ENCODE results near the gene CLMN.

Gene CLMN

GRCh38 chr14:95258754-95259593 is 60.7 kb downstream of the CLMN start:
- DNase-seq: no peak

GRCh38 chr14:95258156-95258555 is 61.6 kb downstream of the CLMN start:
- no peak for DNase-seq

GRCh38 chr14:95257521-95257920 is 62.2 kb downstream of the CLMN start:
- DNase-seq: no peak

DNA sequence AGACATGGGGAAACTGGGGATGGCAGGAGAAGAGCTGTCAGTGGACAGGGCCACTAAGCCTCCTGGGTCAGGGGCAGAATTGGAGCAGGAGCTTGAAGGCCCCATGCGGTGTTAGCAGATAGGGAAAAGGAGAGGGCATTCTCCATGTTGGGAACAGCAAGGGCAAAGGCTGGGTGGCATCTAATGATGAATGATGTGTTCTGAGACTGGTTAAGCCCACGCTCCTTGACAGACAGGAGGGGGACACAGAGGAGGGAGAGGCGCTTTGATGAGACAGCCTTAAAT is 63.0 kb downstream of the CLMN start:
- no peak for DNase-seq

GRCh38 chr14:95256002-95256775 is 63.5 kb downstream of the CLMN start:
- DNase-seq: no peak

DNA sequence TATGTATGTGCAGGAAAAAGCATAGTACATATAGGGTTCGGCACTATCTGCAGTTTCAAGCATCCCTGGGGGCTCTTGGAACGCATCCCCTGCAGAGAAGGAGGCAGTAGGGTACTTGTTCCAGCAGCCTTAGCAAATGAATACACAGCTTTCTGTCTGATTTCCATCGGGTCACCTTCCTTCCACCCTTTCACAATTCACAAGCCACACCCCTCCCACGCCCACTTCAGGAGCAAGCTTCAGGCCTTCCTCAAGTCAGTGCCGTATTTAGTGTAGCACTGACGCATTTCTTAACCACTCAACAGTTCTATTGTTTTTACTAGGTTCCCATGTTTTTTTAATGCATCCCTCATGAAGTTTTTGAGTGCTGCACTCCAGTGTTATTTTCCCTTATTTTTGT is 64.2 kb downstream of the CLMN start:
- no peak for DNase-seq

GRCh38 chr14:95255013-95255412 is 64.7 kb downstream of the CLMN start:
- no peak for DNase-seq

- no peak for DNase-seq
Observed at GRCh38 chr14:95254288-95254687, 65.4 kb downstream of the CLMN start.

- DNase-seq: no peak
Observed at GRCh38 chr14:95253039-95253630, 66.6 kb downstream of the CLMN start.

GRCh38 chr14:95252219-95252618 is 67.5 kb downstream of the CLMN start:
- DNase-seq: no peak

GRCh38 chr14:95250936-95251335 is 68.8 kb downstream of the CLMN start:
- no peak for DNase-seq

- DNase-seq: no peak
Observed at GRCh38 chr14:95250140-95250769, 69.5 kb downstream of the CLMN start.

- DNase-seq: no peak
Observed at GRCh38 chr14:95248432-95248831, 71.3 kb downstream of the CLMN start.

DNA sequence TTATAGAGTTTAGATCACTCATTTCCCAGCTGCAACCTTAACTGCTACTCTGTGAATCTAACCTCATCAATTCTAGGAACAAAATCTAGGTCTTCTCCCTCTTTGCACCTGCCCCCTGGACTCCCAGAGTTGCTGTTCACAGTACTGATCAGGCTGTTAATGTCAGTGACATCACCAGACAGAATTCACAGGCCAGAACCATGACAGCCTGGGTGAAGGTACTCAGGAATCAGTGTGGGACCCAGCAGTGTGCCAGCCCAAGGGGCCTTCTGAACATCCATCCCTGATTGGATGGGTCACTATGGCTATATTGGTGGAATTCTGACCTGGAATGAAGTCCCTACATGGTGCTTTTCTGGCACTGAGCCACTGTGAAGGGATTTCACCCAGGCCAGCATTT is 72.8 kb downstream of the CLMN start:
- DNase-seq: no peak

GRCh38 chr14:95245334-95245733 is 74.4 kb downstream of the CLMN start:
- no peak for DNase-seq

- no peak for DNase-seq
Observed at GRCh38 chr14:95244587-95244986, 75.1 kb downstream of the CLMN start.

GRCh38 chr14:95242870-95243269 is 76.8 kb downstream of the CLMN start:
- DNase-seq: no peak

DNA sequence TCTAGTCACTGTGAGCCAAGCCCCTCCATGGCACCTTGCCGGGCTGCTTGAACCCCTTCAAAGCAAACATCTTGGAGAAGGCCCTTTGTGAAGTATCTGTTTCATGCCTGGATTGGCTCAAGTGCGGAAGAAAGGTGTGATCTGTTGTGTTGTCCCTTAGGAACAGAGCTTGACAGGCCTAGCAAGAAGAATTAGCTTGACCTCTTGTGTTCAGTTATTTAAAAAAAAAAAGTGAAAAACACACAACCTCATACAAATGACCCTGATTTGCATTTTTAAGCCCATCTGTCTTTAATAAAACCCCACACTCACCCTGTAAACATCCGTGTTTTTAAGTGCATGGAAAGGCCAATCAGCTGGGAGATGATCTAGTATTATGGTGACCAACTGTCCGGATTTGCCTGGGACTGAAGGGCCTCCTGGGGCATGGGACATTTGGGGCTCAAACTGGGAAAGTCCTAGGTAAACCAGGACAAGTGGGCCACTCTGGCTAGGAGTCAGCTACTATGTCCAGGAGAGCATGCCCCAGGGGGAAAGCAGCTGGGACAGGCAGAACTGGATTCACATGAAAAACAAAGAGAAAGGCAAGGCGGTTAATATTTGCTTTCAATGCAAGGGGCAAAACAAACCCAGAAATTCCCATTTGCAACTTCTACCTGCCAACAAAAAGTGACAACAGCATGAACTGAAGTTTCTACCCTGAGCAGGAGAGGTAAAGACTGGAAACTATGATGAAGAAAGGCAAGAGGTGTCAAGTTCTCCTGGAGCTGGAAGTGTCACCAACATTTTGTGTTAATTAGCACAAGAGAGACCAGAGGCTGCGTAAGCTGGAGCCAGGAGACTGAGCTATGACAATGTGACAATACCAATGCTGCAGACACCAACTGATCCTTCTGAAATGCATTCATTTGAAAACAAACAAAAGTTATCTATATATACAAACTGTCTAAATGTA is 78.6 kb downstream of the CLMN start:
- DNase-seq: no peak

- DNase-seq: no peak
Observed at GRCh38 chr14:95238487-95239298, 81.0 kb downstream of the CLMN start.

DNA sequence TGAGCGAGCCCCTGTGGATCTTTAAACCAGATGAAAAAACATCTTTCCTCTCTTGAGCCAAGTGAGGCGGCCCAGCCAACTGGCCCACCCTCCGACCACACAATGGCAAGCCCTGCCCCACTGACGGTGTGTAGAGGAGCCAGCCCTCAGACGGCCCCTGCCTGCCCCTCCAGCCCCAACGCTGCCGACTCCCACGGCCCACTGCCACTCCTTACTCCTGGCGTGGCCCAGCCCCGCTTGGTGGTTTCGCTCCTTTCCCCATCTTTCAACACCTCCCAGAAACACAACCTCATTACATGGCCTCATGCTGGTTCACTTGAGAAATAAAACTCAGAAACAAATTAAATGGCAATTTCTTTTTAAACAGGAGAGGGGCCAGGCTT is 81.8 kb downstream of the CLMN start:
- DNase-seq: no peak

- no peak for DNase-seq
Observed at GRCh38 chr14:95237121-95237957, 82.4 kb downstream of the CLMN start.
